A549 (cell line): Measurements from ENCODE around the gene IPO13.

Experiments used
- CHD2 ChIP-seq: fragments of 150-350 bp; IDR thresholded peaks from 2 replicates; pipeline ENCODE4 v1.6.1; 2014; ENCODE audit warnings: low read length; ENCODE audit not compliant: partially characterized antibody
- CTCF ChIP-seq: fragments of >200 bp; sonication (Bioruptor Twin); formaldehyde crosslinking; IDR thresholded peaks from 3 replicates; pipeline ENCODE4 v1.5.1; 2016
- EHMT2 ChIP-seq: fragments of 200-600 bp; sonication (generic); IDR thresholded peaks from 2 replicates; pipeline ENCODE4 v1.6.1; 2016; ENCODE audit warnings: antibody characterized with exemption, low read depth, mild to moderate bottlenecking, moderate library complexity
- ELK1 ChIP-seq: fragments of 150-350 bp; IDR thresholded peaks from 2 replicates; pipeline ENCODE4 v1.6.1; 2014; ENCODE audit warnings: low read depth, mild to moderate bottlenecking, low read length
- GATA3 ChIP-seq: IDR thresholded peaks from 2 replicates; pipeline ENCODE4 v1.6.1; 2012; ENCODE audit warnings: borderline replicate concordance
- JUN ChIP-seq, 2 experiments: fragments of >200 bp; sonication (Bioruptor Twin); formaldehyde crosslinking; IDR thresholded peaks; 2 replicates in 1 of 2; 3 replicates in 1 of 2; pipeline ENCODE4 v1.6.1; 2016 to 2017
- KDM1A ChIP-seq: fragments of 200-600 bp; sonication (generic); IDR thresholded peaks from 2 replicates; pipeline ENCODE4 v1.6.1; 2016; ENCODE audit warnings: low read depth, mild to moderate bottlenecking
- NFE2L2 ChIP-seq: fragments of 150-350 bp; conservative IDR thresholded peaks from 2 replicates; pipeline ENCODE4 v1.6.1; 2014; ENCODE audit warnings: low read length
- POLR2A ChIP-seq: IDR thresholded peaks from 2 replicates; pipeline ENCODE4 v1.6.1; 2012; ENCODE audit warnings: mild to moderate bottlenecking, low read length
- POLR2AphosphoS2 ChIP-seq: conservative IDR thresholded peaks from 2 replicates; pipeline ENCODE4 v1.6.1; 2012; ENCODE audit warnings: low read length, improper control_type of control experiment, inconsistent platforms
- RAD21 ChIP-seq, 2 experiments: fragments of >200 bp in 1 of 2; sonication (Bioruptor Twin) in 1 of 2; formaldehyde crosslinking in 1 of 2; IDR thresholded peaks in 1 of 2; conservative IDR thresholded peaks in 1 of 2; 2 replicates in 1 of 2; 3 replicates in 1 of 2; pipeline ENCODE4 v1.6.1; 2012 to 2018; ENCODE audit warnings: inconsistent platforms in 1 of 2
- SREBF2 ChIP-seq: fragments of 450-650 bp; IDR thresholded peaks from 2 replicates; pipeline ENCODE4 v1.6.1; 2014; ENCODE audit warnings: mild to moderate bottlenecking, moderate library complexity

GRCh38 chr1:43997295-43997999, 50.7 kb downstream of the IPO13 start:
- TF ChIP-seq GATA3 (no peak), CTCF (no peak), RAD21 (conservative IDR thresholded peaks at IDR 0.05 in 1 of 2, IDR thresholded peaks at IDR 0.05 in 1 of 2) (no peak), CHD2 (no peak), ELK1 (no peak), JUN (IDR thresholded peaks at IDR 0.05) (no peak), NFE2L2 (no peak), KDM1A (no peak), SREBF2 (no peak), POLR2AphosphoS2 (no peak), EHMT2 (no peak), POLR2A (no peak)
